ENCODE results near the gene FERMT3. TPM values are rescaled to one million over a fixed set of nuclear protein-coding genes. Genes with fewer than 3 reads are reported as not detected.

FERMT3 gene
- total RNA-seq, 4 donors from 2014 or later, result 2.8 to 10.4 (median 6.1) TPM

- DNase-seq (no peak), ATAC-seq (no peak)
- H3K9me3 ChIP-seq, result no peaks in the 10 kb centered on the region
- H3K4me1 ChIP-seq, result peaks cover 0 to 4% of the 10 kb centered on the region in 2 donors
- H3K27ac ChIP-seq, result no peak overlapping the region
- H3K36me3 ChIP-seq, result peaks cover 0 to 44% of the 10 kb centered on the region in 2 donors
- H3K4me3 ChIP-seq, result no peak overlapping the region
- intact Hi-C loops (cut with DNase I; ENCODE audit: low total_unique reads) (no loop called here), in situ Hi-C loops (cut with MboI; ENCODE audit: low sequenced_read_pairs in 4 of 4) (no loop called here)
- H3K27me3 ChIP-seq, result no peaks in the 10 kb centered on the region
- TF ChIP-seq CTCF (IDR thresholded peaks at IDR 0.05 in 4 of 5, conservative IDR thresholded peaks at IDR 0.05 in 1 of 5) (no peak), POLR2A (IDR thresholded peaks at IDR 0.05) (no peak)
These were observed 52.5 kb downstream of the FERMT3 start for GRCh38 chr11:64258946-64259532.

- H3K4me1 ChIP-seq, result no peaks in the 10 kb centered on the region
- TF ChIP-seq POLR2A (IDR thresholded peaks at IDR 0.05), result no peak
- TF ChIP-seq CTCF (IDR thresholded peaks at IDR 0.05 in 4 of 5, conservative IDR thresholded peaks at IDR 0.05 in 1 of 5), result no peak
- H3K27me3 ChIP-seq, result no peaks in the 10 kb centered on the region
- ATAC-seq (no peak), DNase-seq (no peak)
- intact Hi-C loops (cut with DNase I; ENCODE audit: low total_unique reads), result no loop called here
- in situ Hi-C loops (cut with MboI; ENCODE audit: low sequenced_read_pairs in 4 of 4), result no loop called here
- H3K9me3 ChIP-seq, result no peaks in the 10 kb centered on the region
- peaks cover 0 to 44% of the 10 kb centered on the region in 2 donors for H3K36me3 ChIP-seq
- no peak overlapping the region for H3K27ac ChIP-seq
- no peak overlapping the region for H3K4me3 ChIP-seq
These were observed 53.1 kb downstream of the FERMT3 start for GRCh38 chr11:64259533-64260067.

- in situ Hi-C loops (cut with MboI; ENCODE audit: low sequenced_read_pairs in 4 of 4), result no loop called here
These were observed 53.7 kb downstream of the FERMT3 start for GRCh38 chr11:64260147-64260708.

GRCh38 chr11:64261556-64262080, 55.1 kb downstream of the FERMT3 start:
- ATAC-seq (no peak), DNase-seq (no peak)
- Histone ChIP-seq H3K27me3 (no peaks in the 10 kb centered on the region), H3K4me3 (no peak overlapping the region), H3K9me3 (no peaks in the 10 kb centered on the region), H3K4me1 (no peaks in the 10 kb centered on the region), H3K27ac (no peak overlapping the region), H3K36me3 (peaks cover 0 to 42% of the 10 kb centered on the region in 2 donors)
- TF ChIP-seq CTCF (IDR thresholded peaks at IDR 0.05 in 4 of 5, conservative IDR thresholded peaks at IDR 0.05 in 1 of 5) (no peak), POLR2A (IDR thresholded peaks at IDR 0.05) (no peak)
- intact Hi-C loops (cut with DNase I; ENCODE audit: low total_unique reads), result no loop called here
- in situ Hi-C loops (cut with MboI; ENCODE audit: low sequenced_read_pairs in 4 of 4), result no loop called here

More at GRCh38 chr11:64260147-64260708, 53.7 kb downstream of the FERMT3 start:
- Histone ChIP-seq H3K4me3 (no peak overlapping the region), H3K4me1 (no peaks in the 10 kb centered on the region), H3K27ac (no peak overlapping the region), H3K27me3 (no peaks in the 10 kb centered on the region), H3K36me3 (peaks cover 0 to 43% of the 10 kb centered on the region in 2 donors), H3K9me3 (no peaks in the 10 kb centered on the region)
- TF ChIP-seq CTCF (IDR thresholded peaks at IDR 0.05 in 4 of 5, conservative IDR thresholded peaks at IDR 0.05 in 1 of 5), result no peak
- TF ChIP-seq POLR2A (IDR thresholded peaks at IDR 0.05), result no peak
- DNase-seq (no peak), ATAC-seq (no peak)
- intact Hi-C loops (cut with DNase I; ENCODE audit: low total_unique reads), result no loop called here

Measured in gastrocnemius medialis (tissue), 4 donors.